GM21360 (cell line): ENCODE measurements around the gene MSI2.

ENCODE experiments used
- ATAC-seq: cut with Tn5 transposase; IDR thresholded peaks from one replicate; pipeline ENCODE4 v1.9.1; 2021; ENCODE audit warnings: mild to moderate bottlenecking, moderate library complexity; ENCODE audit not compliant: unreplicated experiment

The MSI2 gene

DNA sequence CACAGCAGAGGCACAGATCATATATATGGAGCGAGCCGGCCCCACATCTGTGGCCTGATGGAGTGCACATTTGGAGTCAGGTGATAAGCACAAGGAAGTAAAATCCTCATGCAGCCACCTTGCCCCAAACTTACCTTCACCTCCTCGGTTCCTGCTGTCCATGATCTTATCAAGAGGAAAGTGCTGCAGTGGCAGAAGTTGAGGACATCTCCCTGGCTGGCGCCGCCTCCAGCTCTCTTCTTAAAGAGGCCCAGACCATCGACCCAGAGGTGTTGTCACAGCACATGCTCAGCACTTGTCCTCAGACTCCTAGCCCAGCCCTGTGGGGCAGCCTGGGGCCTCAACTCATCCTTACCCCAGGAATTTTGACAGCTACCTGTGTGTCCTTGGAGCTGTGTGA lies 276.2 kb downstream of the MSI2 start:
- no peak for ATAC-seq

DNA sequence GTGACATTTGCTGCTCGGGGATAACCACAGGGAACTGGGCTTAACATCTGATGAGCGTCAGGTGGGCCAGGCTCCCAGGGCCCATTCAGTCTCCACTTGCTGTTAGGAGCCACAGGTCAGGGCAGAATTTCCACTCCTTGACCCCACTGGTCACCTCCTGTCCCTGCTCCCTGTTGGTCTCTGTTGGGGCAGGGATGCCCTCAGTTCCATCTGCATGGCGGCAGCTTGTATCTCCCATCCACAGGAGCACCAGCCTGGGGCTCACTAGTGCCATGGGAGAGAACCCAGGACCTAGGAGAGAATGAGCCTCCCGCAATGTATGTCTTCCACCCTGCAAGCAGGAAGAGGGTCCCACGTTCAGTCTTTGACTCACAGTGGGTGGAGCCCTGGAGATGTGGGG lies 276.6 kb downstream of the MSI2 start:
- no peak for ATAC-seq

DNA sequence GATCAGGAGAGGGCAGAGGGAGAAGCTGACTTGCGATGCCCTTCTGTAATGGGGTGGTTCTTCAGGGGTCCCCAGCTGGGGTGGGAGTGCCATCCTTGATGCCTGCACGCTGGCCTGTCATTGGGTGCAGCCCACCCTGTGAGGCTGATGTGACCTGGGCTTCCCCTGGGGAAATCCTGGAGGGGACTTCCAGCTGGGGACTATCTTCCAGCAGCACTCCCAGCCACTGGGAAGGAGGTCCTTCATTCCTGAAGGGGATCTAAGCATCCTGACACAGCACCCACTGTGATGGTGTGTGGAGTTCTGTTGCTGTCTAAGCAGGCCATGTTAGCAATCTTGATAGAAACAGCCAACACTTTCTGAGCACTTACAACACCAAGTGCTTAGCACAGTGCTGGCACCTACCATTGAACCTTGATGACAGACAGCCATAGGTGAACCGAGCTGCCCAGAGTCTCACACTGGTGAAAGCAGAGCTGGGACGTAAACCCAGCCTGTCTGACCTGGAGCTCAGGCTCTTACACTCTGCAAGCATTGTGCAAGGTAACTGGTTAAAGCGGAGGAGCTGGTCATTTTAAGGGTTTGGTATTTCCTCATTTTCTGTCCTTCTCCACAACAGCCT lies 277.5 kb downstream of the MSI2 start:
- no peak for ATAC-seq

DNA sequence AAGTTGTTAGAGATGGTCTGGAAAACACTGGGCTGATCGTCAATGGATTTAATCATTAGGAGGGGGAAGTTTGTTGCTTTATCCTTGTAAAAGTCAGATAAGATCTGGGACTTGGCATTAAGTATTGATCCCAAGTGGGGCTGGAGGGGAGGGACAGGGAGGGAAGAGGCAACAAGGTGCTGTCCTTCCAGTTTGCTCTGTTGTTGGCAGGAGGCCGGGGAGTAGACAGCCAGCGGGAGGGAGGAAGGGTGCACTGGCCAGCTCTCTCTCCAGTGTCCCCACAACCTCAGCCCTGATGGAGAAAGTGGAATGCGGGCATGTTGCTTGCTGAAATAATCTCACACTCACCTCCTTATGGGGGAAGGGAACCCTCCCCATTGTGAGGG lies 278.5 kb downstream of the MSI2 start:
- ATAC-seq: no peak

DNA sequence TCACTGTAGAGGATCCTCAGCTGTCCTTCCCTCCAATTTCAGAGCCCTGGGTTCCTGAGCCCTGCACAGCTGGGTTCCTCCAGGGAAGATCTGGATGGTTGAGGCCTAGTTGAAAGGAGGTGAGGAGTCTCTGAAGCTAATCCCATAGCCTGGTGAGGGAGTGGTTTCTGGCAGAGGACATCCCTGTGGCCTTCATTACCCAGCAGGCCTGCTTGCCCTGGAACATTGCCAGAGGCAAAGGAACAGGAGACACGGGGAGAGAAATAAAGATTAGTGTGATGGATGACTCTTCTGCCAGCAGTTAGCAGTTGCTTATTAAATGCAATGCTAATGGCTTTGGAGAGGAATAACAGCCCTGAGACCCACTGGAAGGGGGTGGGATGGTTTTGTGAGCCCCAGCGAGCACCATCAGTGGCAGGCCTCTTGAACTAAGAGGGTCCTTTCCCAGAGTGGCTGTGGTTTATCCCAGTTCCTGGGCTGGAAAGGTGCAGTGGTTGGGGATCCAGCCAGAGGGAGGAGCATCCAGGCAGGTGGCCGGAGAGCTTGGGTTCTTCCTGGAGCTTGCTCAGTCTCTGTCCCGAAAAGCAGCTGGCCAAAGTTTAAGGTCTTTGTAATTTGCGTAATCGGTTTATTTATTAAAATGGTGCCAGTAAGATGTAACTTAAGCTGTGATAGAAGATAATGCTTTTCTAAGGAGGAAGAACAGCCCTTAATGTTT lies 279.1 kb downstream of the MSI2 start:
- ATAC-seq: no peak

DNA sequence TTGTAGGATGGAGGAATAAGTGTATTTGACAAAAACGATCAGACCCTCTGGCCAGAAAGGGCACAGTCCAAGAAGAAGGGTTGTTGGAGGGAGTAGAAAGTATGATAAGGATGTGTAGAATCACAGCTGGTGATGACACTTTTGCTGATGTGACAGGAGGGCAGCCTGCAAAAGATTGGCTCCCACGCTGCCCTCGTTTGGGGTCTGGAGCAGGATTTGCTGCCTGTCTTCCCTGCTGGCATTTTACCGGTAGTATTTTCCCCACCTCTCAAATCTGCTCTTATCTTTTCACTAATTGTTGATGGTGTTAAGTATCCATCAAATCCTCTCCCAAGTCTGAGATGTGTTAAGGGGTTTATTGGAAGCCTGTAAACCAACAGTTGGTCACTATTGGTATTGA lies 280.0 kb downstream of the MSI2 start:
- ATAC-seq: no peak

DNA sequence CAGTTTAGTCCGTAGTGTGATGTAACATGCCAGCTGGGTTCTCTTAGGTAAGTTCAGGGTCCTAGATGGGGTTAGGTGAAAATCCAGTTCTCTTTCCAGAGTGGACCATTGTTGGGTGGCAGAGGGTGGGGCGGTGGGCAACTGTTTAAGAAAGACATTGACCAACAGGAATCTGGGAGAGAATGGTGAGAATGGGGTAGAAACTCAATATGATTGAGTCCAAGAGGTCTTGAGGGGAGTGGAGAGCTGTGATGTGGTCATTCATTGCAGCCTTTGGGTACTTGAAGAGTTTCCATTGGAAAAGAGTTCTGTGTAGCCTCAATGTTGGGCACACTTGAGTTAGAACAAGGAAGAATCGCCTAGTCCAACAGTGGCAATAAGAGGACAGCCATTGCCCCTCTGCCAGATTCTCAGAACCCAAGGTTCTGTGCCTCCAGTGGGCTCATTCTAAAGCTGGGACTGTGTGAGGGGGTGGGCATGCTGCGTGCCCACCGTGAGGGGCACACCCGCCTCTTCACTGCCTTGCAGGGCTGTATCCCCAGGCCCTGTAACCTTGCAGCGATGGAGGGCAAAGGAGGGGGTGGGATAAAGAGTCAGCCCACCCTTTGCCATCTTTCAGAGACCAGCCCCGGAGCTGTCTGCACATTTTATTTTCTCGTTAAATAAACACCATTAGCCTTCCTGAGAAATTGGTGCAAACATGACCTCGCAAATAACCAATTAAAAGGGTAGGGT lies 280.6 kb downstream of the MSI2 start:
- ATAC-seq: no peak

DNA sequence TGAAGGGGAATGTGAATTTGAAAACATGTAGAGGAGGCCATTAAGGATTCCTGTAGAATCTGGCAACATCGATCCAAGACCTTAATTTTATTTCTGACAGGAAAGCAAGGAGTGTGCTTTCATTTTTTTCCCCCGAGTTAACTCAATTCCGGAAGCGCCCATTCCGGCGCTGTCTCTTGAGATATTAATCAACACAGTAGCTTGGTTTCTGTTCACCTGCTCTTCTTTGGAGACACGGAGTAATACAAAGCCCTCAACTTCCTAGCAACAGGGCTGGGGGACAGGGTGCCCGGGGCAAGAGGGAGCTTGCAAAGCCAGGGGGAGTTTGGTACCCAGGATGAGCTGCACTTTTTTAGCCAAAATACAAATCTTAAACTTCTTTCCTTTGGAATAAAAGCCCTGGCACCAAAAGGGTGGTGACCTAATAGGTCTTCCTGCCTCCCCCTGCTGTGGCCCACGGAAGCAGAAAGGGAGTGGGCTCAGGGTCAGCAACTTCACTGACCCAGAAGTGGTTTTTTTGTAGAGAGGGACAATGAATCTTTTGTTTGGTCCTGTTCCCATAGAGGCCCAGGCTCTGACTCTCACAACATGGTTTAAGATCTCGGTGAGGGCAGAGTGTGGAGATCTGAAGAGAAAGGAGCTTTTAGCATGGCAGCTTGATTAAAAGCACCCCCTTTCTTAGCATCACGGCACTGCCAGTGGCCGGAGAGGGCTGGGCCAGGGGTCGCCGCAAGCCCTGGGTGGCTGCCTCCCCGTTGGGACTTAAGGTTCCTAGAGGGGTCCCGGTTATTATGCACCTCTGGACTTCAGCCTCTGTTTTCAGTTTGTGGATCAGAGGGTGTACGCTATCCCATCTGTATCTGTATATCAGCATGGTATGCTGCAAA lies 281.4 kb downstream of the MSI2 start:
- no peak for ATAC-seq

DNA sequence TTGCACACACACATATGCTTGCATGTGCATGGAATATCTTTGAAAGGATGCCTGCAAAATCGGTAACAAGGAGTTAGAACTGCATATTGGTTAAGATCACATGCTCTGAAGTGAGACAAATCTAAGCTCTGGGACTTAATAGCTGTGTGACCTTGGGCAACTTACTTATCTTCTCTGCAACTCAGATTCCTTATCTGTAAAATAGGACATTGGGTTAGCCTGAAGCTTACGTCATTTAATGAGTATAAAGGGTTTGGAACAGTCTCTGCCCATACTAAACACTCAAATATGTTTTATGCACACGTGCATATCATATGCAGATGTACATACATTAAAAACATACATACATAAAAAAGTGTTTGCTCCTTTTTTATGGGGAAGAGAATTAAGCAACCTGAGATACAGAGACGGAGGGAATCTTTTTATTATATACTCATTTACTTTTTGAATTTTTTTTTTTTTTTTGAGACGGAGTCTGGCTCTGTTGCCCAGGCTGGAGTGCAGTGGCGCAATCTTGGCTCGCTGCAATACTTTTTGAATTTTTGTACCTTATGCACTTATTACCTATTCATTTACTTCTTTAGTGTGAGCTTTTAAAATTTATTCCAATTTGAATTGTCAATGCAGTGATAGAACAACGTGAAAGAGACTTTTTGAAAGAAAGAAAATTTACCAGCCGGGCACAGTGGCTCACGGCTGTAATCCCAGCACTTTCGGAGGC lies 282.6 kb downstream of the MSI2 start:
- no peak for ATAC-seq

DNA sequence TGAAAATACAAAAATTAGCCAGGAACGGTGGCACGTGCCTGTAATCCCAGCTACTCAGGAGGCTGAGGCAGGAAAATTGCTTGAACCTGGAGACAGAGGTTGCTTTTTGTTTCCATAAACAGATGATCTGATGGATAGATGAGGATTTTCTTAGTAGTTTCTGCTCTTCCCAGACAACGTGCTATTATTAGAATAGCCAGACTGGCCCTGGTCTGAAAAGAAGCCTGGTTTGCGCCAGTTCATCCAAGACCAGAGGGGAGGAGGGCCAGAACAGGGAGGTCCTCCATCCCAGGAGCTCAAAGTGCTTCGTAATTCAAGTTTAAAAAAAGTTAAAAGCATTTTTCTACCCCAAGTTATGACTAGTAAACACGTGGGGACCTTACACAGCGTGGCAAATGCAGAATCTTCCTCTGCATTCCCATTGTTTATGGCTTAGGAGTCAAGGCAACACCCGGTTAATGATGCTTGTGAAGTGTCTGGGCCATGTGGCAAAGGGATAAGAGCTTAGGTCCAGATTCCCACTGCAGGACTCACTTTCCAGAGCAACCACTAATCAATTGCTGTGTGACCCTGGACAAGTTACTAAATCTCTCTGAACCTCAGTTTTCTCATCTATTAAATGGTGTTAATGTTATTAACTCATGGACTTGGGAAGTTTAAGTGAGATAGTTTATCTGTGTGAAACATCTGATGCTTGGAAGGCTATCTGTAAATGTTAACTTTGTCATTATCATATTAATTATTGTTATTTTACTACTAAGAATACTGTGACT lies 283.4 kb downstream of the MSI2 start:
- ATAC-seq: no peak

DNA sequence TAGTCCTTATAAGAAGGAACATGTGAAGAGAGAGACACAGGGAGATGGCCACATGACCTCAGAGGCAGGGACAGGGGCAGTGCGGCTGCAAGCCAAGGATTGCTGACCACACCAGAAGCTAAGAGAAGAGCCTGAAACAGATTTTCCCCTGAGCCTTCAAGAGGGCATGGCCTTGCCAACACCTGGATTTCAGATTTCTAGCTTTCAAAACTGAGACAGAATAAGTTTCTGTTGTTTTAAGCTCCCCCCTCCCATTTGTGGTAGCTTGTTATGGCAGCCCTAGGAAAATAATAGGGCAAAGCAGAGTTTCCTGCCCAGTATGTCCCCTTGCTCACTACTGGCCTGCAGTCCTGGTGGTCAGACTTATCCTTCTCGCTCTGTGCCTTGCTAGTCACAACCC lies 284.3 kb downstream of the MSI2 start:
- ATAC-seq: no peak

DNA sequence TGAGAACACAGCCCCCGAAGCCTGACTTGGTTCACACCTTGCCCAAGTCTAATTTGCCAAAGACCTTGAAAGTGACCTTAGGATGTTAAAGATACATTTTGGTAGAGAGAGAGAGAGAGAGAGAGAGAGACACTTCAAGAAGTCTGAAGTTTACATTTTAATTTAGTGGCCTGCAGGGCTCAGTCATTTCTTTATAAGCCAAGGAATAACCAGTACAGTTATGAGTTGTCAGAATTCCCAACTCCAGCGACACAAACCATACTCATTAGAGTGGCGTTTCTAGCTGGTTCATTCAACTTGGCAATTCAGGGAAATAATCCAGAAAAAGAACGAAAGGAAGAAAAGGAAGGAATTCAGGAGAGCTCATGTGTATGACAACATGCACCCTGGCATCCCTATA lies 284.7 kb downstream of the MSI2 start:
- no peak for ATAC-seq

DNA sequence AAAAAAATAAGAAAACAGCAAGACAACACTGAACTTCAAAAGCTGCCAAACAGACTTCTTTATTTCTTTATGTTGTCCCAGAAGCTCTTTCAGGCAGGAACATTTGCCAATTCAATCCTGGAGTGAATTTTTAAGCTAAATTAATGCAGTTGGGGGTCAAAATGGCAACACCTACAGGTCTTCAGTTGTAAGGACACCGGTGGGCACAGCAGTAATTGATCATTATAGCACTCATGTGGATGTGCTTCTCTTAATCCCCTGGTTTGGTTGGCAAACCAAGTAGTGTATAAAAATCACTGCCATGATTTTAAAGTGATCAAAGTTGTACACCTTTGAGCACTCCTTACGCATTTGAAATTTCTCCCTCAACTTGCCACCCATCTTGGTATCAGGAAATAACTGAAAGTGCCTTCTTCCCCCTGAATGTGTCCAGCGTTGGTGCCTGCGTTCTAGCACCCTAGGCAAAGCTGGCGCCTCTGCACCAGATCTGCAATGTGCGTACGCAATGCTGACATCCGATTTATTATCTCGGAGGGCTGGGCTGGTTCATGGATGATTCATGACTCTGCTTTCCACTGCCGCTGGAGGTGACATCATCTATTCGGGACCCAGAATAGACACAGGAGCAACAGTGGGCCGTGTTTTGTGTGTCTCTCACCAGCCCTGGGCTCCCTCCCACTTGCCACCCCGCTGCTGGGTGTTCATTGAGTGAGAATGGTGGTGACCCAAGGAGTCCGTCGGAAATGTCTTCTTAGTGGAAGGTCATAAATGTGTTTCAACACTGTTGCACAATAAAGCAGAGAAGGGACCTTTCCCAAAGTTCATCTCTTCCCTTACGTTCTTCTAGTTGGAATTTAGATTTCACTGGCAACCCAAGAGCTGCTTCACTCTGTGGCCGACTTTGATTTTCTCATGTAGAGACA lies 285.4 kb downstream of the MSI2 start:
- ATAC-seq: no peak

DNA sequence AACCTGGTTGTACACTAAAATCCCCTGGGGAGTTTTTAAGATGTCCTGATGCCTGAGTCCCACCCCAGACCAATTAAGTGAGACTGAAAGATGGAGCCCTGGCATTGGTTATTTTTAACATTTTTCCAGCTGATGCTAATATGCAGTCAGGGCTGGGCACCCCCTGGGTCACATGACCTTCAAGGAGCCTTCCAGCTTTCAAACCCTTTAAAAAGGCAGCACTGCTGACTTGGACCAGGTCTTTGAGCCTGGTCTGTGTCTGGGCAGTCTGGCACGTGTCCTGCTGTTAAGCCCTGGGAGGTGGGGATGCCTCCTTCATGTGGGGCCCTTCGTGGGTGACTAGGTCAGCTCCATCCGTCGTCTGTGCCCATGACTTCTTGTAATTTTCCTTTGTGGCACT lies 286.2 kb downstream of the MSI2 start:
- no peak for ATAC-seq

DNA sequence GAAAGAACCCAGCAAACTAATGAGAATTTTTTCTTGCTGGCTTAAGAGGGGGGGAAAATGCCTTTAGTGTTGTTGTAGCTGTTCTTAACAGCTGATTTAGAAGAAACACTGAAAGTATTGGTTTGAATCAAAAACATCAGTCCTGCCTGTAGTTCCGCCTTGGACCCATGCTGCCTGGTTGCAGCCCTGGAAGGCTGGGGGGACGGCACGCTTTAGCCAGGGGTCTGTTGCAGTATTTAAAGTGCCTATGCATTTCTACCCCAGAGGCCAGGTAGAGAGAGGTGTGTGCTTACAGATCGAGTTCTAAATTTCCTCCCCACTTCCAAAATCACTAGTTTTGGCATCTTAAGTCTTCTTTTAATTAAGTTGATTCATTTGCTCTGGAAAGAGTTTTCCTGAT lies 286.9 kb downstream of the MSI2 start:
- ATAC-seq: no peak

DNA sequence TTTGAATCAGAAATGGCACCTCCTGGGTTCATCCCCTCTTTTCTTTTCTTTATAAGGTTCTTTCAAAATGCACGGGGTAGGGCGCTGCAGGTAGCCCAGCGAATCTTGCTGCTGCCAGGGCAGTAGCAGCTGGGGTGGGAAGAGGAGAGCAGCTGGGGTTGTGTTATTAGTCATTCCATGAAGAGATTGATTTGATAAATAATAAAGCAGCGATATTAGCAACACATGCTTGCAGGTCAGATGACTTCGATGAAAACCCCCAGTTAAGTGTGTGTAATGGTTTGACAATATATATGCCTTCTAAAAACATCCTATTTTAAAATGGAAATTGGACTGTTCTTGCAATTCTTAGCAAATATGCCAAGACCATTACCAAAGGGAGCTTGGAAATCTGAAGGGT lies 288.1 kb downstream of the MSI2 start:
- ATAC-seq: no peak

DNA sequence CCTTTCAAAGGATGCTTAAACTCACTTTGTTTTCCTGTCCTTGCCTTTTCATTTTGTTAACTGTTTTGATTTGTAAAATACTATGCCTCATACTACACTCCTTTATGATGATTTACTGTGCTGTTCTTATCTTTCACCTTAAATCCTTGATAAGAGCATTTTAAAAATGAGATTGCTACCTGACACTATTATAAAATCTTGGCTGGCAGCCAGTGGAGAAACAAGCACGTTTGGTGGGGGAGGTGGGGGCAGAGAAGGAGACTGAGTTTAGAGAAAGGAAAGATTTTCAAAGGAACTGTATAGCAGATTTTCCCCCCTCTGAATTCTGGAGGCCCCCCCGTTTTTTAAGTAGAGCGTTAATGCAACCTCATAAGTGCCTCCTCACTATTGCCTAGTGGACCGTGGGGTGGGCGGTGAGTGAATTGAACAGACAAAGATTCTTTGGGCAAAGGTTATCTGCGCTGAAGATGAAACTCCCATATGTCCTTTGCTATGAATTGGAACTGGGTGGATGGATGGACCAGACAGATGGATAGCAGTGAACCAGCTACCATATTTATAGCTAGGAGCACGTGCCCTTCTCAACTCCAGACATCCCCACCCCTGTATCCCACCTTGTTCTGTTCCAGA lies 288.6 kb downstream of the MSI2 start:
- no peak for ATAC-seq

DNA sequence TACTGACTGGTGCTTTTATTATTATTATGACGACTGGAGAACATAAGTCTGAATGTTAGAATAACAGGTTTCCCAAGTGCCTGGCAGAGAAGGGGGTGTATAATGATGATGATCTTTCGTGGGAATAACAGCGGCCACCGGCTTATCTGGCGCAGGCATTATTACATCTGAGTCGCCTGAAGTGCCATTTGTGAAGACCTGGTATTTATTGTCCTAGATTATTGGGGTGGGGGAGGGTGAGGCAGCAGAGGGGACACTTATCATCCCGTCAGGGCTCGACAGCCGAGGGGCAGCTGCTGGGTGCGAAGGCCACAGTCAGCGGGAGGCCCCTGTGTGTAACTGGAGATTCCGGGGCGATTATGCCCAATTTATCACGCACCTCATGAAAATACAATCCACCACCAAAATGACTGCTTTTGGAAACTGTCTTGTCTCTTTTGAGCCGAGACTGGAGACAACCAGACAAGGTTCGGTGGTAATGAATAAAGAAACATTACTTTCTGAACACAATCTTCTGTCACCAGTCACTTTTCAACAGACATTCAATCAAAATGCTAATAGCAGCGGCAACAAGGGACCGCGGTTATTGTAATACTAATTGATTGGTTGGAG lies 289.5 kb downstream of the MSI2 start:
- no peak for ATAC-seq
